Activated CD8-positive, alpha-beta T cell treated with anti-CD3 and anti-CD28 coated beads, Interleukin-2, amount 10 ng/mL, durations not matched to agents 7 days and 5 days (primary cell): ENCODE data around the gene FAHD1. TPM values are rescaled to one million over a fixed set of nuclear protein-coding genes. Genes with fewer than 3 reads are reported as not detected.

Source experiments
- ATAC-seq: fragments of 150-1000 bp; cut with Tn5 transposase; one replicate; pipeline ENCODE4 v1.10.0; 2021; ENCODE audit warnings: moderate library complexity
- CTCF ChIA-PET: fragments of 350-600 bp; sonication (Branson Sonifier 250); formaldehyde crosslinking; loops from one replicate; lab custom pipeline; 2021; ENCODE audit warnings: antibody characterized with exemption; lab: Charles Lee
- POLR2A ChIA-PET: fragments of 350-600 bp; sonication (Branson Sonifier 250); formaldehyde crosslinking; loops from one replicate; lab custom pipeline; 2021; ENCODE audit warnings: antibody characterized with exemption; lab: Charles Lee
- DNase-seq: peaks from one replicate; pipeline ENCODE4 v3.0.0-alpha.2; 2020
- H3K27ac Mint-ChIP-seq: one replicate; pipeline ENCODE4 v1.8.0; 2021; ENCODE audit warnings: mild to moderate bottlenecking, mixed read lengths
- H3K27me3 Mint-ChIP-seq: one replicate; pipeline ENCODE4 v1.8.0; 2021; ENCODE audit warnings: low read depth, mixed read lengths
- H3K36me3 Mint-ChIP-seq: one replicate; pipeline ENCODE4 v1.8.0; 2021; ENCODE audit warnings: low read depth, mixed read lengths
- H3K4me1 Mint-ChIP-seq: one replicate; pipeline ENCODE4 v1.8.0; 2021; ENCODE audit warnings: low read depth, mixed read lengths
- H3K4me3 Mint-ChIP-seq: one replicate; pipeline ENCODE4 v1.8.0; 2021; ENCODE audit warnings: mild to moderate bottlenecking, mixed read lengths
- H3K9me3 Mint-ChIP-seq: one replicate; pipeline ENCODE4 v1.8.0; 2022; ENCODE audit warnings: mixed read lengths; ENCODE audit not compliant: insufficient read depth
- total RNA-seq, 2 experiments: library from RNA; stranded (reverse); gene quantifications; one replicate each; pipeline ENCODE4 v1.2.3, GENCODE V29; 2021

FAHD1 gene
- total RNA-seq, 2 experiments from 2014 or later, result 14.5 to 14.6 TPM

- ChIA-PET CTCF (interaction anchor here (1.2 kb wide), 1 partner anchor 15 kb away, joined by 4 read pairs; no protein-coding TSS in a partner anchor), POLR2A (interaction anchor here (0.6 kb wide), 1 partner anchor 32 kb away, joined by 3 read pairs; no protein-coding TSS in a partner anchor)
- peaks cover 13% of the 10 kb centered on the region for H3K27me3 Mint-ChIP-seq
- no peak overlapping the region for H3K27ac Mint-ChIP-seq
- no peak for ATAC-seq
- no peak for DNase-seq
- no peaks in the 10 kb centered on the region for H3K9me3 Mint-ChIP-seq
- no peak overlapping the region for H3K4me3 Mint-ChIP-seq
- no peaks in the 10 kb centered on the region for H3K36me3 Mint-ChIP-seq
- no peaks in the 10 kb centered on the region for H3K4me1 Mint-ChIP-seq
Measured at GRCh38 chr16:1877804-1878203, 50.8 kb downstream of the FAHD1 start.

GRCh38 chr16:1878256-1878655 is 51.2 kb downstream of the FAHD1 start:
- Mint-ChIP-seq H3K4me1 (no peaks in the 10 kb centered on the region), H3K9me3 (no peaks in the 10 kb centered on the region), H3K36me3 (no peaks in the 10 kb centered on the region), H3K27ac (no peak overlapping the region), H3K27me3 (peaks cover 13% of the 10 kb centered on the region), H3K4me3 (no peak overlapping the region)
- no peak for ATAC-seq
- DNase-seq, result no peak
- ChIA-PET POLR2A (interaction anchor here (0.6 kb wide), 1 partner anchor 32 kb away, joined by 3 read pairs; no protein-coding TSS in a partner anchor), CTCF (interaction anchor here (1.2 kb wide), 1 partner anchor 15 kb away, joined by 4 read pairs; no protein-coding TSS in a partner anchor)

Other genes starting within 250 kb of the FAHD1 start
- 10 to 100 TPM; 10.3 to 15.4 TPM for gene IFT140, start 215.1 kb upstream of the FAHD1 start, total RNA-seq
- gene CRAMP1, start 214.8 kb upstream of the FAHD1 start, total RNA-seq, result 10 to 100 TPM; 23.9 to 25.2 TPM
- 10 to 100 TPM; 56.1 to 61.7 TPM for gene JPT2, start 148.9 kb upstream of the FAHD1 start, total RNA-seq
- gene MAPK8IP3, start 121.0 kb upstream of the FAHD1 start, total RNA-seq, result 10 to 100 TPM; 75.9 to 82.7 TPM
- 10 to 100 TPM; 41.3 to 41.4 TPM for gene NME3, start 55.7 kb upstream of the FAHD1 start, total RNA-seq
- 10 to 100 TPM; 31.8 to 32.0 TPM for gene EME2, start 54.4 kb upstream of the FAHD1 start, total RNA-seq
- gene MRPS34, start 54.1 kb upstream of the FAHD1 start, total RNA-seq, result 100 to 1,000 TPM; 126 to 135 TPM
- gene SPSB3, start 44.6 kb upstream of the FAHD1 start, total RNA-seq, result 10 to 100 TPM; 31.1 to 33.0 TPM
- 10 to 100 TPM; 58.5 to 61.8 TPM for gene NUBP2, start 44.2 kb upstream of the FAHD1 start, total RNA-seq
- gene IGFALS, start 33.5 kb upstream of the FAHD1 start, total RNA-seq, result under 1 TPM in 1 of 2 experiments, not detected in 1; 0.13 TPM
- 10 to 100 TPM; 48.0 to 50.4 TPM for gene HAGH, start 381 bp upstream of the FAHD1 start, total RNA-seq
- gene MEIOB, start 45.0 kb downstream of the FAHD1 start, total RNA-seq, result not detected
- not detected for gene HS3ST6, start 91.2 kb downstream of the FAHD1 start, total RNA-seq
- 10 to 100 TPM; 13.2 to 13.9 TPM for gene MSRB1, start 116.0 kb downstream of the FAHD1 start, total RNA-seq
- gene RPL3L, start 127.5 kb downstream of the FAHD1 start, total RNA-seq, result under 1 TPM in 1 of 2 experiments, not detected in 1; 0.53 TPM
- gene NDUFB10, start 132.3 kb downstream of the FAHD1 start, total RNA-seq, result 100 to 1,000 TPM; 141 to 147 TPM
- 1,000 to 10,000 TPM; 2,821 to 2,910 TPM for gene RPS2, start 137.6 kb downstream of the FAHD1 start, total RNA-seq
- gene RNF151, start 139.7 kb downstream of the FAHD1 start, total RNA-seq, result not detected
- 10 to 100 TPM; 37.6 to 37.9 TPM for gene TBL3, start 144.8 kb downstream of the FAHD1 start, total RNA-seq
- not detected for gene NOXO1, start 154.3 kb downstream of the FAHD1 start, total RNA-seq
- 10 to 100 TPM; 27.2 to 30.5 TPM for gene GFER, start 157.0 kb downstream of the FAHD1 start, total RNA-seq
- gene SYNGR3, start 162.8 kb downstream of the FAHD1 start, total RNA-seq, result 1 to 10 TPM; 2.6 to 3.4 TPM
- 10 to 100 TPM; 75.1 to 75.9 TPM for gene ZNF598, start 182.6 kb downstream of the FAHD1 start, total RNA-seq
- under 1 TPM in 1 of 2 experiments, not detected in 1; 0.73 TPM for gene NPW, start 192.6 kb downstream of the FAHD1 start, total RNA-seq
- 1 to 10 TPM; 1.4 to 2.8 TPM for gene NHERF2, start 199.7 kb downstream of the FAHD1 start, total RNA-seq
- 10 to 100 TPM; 29.9 to 35.3 TPM for gene NTHL1, start 220.6 kb downstream of the FAHD1 start, total RNA-seq
- 10 to 100 TPM; 87.9 to 97.4 TPM for gene TSC2, start 220.8 kb downstream of the FAHD1 start, total RNA-seq